ENCODE measurements around the gene SLC30A10. TPM values are rescaled to one million over a fixed set of nuclear protein-coding genes. Genes with fewer than 3 reads are reported as not detected.

The SLC30A10 gene
- total and polyA plus RNA-seq, 2 of the 13 experiments (the other 11 are each of a cell fraction or from before 2014, with no cell fraction given): 20.9 to 30.2 TPM

GRCh38 chr1:219954736-219955421 is 26.5 kb upstream of the SLC30A10 start (continued):
- no peak for TF ChIP-seq THAP9 (CRISPR knock-in tag; IDR thresholded peaks at IDR 0.05; ENCODE audit: borderline replicate concordance)
- TF ChIP-seq MAZ (IDR thresholded peaks at IDR 0.05; ENCODE audit: borderline replicate concordance, low read depth, low read length): no peak
- no peak for TF ChIP-seq MAZ (CRISPR knock-in tag; IDR thresholded peaks at IDR 0.05; ENCODE audit: low read depth)
- TF ChIP-seq FOXM1 (CRISPR knock-in tag; IDR thresholded peaks at IDR 0.05): no peak
- TF ChIP-seq ZBTB8A (CRISPR knock-in tag; IDR thresholded peaks at IDR 0.05; ENCODE audit: borderline replicate concordance, low read depth): no peak
- TF ChIP-seq ZNF10 (CRISPR knock-in tag; IDR thresholded peaks at IDR 0.05; ENCODE audit: borderline replicate concordance, low read depth): no peak
- no peak for TF ChIP-seq ZNF552 (CRISPR knock-in tag; IDR thresholded peaks at IDR 0.05; ENCODE audit: borderline replicate concordance)
- no peak for TF ChIP-seq AGO1 (IDR thresholded peaks at IDR 0.05; ENCODE audit: low read depth, low read length, poor library complexity, severe bottlenecking)
- no peak for TF ChIP-seq MED8 (CRISPR knock-in tag; IDR thresholded peaks at IDR 0.05; ENCODE audit: insufficient replicate concordance)
- TF ChIP-seq, protein P1, sequence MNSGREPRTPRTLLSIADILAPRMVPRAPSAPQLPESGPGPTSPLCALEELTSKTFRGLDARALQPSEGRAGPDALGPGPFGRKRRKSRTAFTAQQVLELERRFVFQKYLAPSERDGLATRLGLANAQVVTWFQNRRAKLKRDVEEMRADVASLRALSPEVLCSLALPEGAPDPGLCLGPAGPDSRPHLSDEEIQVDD (CRISPR knock-in tag; IDR thresholded peaks at IDR 0.05; ENCODE audit: borderline replicate concordance): no peak
- TF ChIP-seq FOSL2 (CRISPR knock-in tag; IDR thresholded peaks at IDR 0.05): no peak
- TF ChIP-seq ZNF644 (CRISPR knock-in tag; IDR thresholded peaks at IDR 0.05; ENCODE audit: low read depth): no peak; the same call in 1 of the 2 replicates
- TF ChIP-seq ZBTB3 (CRISPR knock-in tag; IDR thresholded peaks at IDR 0.05; ENCODE audit: borderline replicate concordance, low read depth): no peak
- no peak for TF ChIP-seq RAD21 (CRISPR knock-in tag; IDR thresholded peaks at IDR 0.05)
- no peak for TF ChIP-seq PTBP1 (IDR thresholded peaks at IDR 0.05; ENCODE audit: low read depth, low read length, poor library complexity, severe bottlenecking)
- no peak for TF ChIP-seq ZNF556 (CRISPR knock-in tag; IDR thresholded peaks at IDR 0.05; ENCODE audit: borderline replicate concordance)
- TF ChIP-seq NR2F6 (IDR thresholded peaks at IDR 0.05): no peak
- TF ChIP-seq NR2F6 (CRISPR knock-in tag; IDR thresholded peaks at IDR 0.05): no peak
- TF ChIP-seq ZSCAN22 (CRISPR knock-in tag; IDR thresholded peaks at IDR 0.05): no peak
- TF ChIP-seq, protein P2, sequence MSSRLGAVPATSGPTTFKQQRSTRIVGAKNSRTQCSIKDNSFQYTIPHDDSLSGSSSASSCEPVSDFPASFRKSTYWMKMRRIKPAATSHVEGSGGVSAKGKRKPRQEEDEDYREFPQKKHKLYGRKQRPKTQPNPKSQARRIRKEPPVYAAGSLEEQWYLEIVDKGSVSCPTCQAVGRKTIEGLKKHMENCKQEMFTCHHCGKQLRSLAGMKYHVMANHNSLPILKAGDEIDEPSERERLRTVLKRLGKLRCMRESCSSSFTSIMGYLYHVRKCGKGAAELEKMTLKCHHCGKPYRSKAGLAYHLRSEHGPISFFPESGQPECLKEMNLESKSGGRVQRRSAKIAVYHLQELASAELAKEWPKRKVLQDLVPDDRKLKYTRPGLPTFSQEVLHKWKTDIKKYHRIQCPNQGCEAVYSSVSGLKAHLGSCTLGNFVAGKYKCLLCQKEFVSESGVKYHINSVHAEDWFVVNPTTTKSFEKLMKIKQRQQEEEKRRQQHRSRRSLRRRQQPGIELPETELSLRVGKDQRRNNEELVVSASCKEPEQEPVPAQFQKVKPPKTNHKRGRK (CRISPR knock-in tag; IDR thresholded peaks at IDR 0.05): no peak
- no peak for TF ChIP-seq ZNF615 (CRISPR knock-in tag; IDR thresholded peaks at IDR 0.05; ENCODE audit: borderline replicate concordance)
- no peak for TF ChIP-seq KLF15 (CRISPR knock-in tag; IDR thresholded peaks at IDR 0.05; ENCODE audit: borderline replicate concordance)
- TF ChIP-seq, protein P3, sequence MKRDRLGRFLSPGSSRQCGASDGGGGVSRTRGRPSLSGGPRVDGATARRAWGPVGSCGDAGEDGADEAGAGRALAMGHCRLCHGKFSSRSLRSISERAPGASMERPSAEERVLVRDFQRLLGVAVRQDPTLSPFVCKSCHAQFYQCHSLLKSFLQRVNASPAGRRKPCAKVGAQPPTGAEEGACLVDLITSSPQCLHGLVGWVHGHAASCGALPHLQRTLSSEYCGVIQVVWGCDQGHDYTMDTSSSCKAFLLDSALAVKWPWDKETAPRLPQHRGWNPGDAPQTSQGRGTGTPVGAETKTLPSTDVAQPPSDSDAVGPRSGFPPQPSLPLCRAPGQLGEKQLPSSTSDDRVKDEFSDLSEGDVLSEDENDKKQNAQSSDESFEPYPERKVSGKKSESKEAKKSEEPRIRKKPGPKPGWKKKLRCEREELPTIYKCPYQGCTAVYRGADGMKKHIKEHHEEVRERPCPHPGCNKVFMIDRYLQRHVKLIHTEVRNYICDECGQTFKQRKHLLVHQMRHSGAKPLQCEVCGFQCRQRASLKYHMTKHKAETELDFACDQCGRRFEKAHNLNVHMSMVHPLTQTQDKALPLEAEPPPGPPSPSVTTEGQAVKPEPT (CRISPR knock-in tag; IDR thresholded peaks at IDR 0.05; ENCODE audit: low read depth): no peak
